PFSK-1 (cell line): Measurements from ENCODE around the gene TNNI3.

Source experiments
- POLR2AphosphoS5 ChIP-seq: IDR thresholded peaks from 2 replicates; pipeline ENCODE4 v1.6.1; 2012; ENCODE audit warnings: low read depth, mild to moderate bottlenecking, control low read depth, low read length, moderate library complexity
- SIN3A ChIP-seq: IDR thresholded peaks from 2 replicates; pipeline ENCODE4 v1.6.1; 2012; ENCODE audit warnings: mild to moderate bottlenecking, low read length, moderate library complexity, borderline replicate concordance; ENCODE audit not compliant: insufficient read depth
- TF ChIP-seq, protein P1 (sequence below), 2 experiments: IDR thresholded peaks; 2 replicates each; pipeline versions ENCODE4 v1.6.1 to v1.8.0; 2011 to 2012; ENCODE audit warnings: low read depth in 2 of 2, low read length in 2 of 2, control low read depth in 1 of 2, inconsistent platforms in 1 of 2, mild to moderate bottlenecking in 1 of 2, moderate library complexity in 1 of 2; ENCODE audit not compliant: insufficient read depth in 1 of 2

GRCh38 chr19:55114566-55115145 is 42.9 kb downstream of the TNNI3 start:
- TF ChIP-seq POLR2AphosphoS5 (no peak), SIN3A (no peak)
- TF ChIP-seq, protein P1, sequence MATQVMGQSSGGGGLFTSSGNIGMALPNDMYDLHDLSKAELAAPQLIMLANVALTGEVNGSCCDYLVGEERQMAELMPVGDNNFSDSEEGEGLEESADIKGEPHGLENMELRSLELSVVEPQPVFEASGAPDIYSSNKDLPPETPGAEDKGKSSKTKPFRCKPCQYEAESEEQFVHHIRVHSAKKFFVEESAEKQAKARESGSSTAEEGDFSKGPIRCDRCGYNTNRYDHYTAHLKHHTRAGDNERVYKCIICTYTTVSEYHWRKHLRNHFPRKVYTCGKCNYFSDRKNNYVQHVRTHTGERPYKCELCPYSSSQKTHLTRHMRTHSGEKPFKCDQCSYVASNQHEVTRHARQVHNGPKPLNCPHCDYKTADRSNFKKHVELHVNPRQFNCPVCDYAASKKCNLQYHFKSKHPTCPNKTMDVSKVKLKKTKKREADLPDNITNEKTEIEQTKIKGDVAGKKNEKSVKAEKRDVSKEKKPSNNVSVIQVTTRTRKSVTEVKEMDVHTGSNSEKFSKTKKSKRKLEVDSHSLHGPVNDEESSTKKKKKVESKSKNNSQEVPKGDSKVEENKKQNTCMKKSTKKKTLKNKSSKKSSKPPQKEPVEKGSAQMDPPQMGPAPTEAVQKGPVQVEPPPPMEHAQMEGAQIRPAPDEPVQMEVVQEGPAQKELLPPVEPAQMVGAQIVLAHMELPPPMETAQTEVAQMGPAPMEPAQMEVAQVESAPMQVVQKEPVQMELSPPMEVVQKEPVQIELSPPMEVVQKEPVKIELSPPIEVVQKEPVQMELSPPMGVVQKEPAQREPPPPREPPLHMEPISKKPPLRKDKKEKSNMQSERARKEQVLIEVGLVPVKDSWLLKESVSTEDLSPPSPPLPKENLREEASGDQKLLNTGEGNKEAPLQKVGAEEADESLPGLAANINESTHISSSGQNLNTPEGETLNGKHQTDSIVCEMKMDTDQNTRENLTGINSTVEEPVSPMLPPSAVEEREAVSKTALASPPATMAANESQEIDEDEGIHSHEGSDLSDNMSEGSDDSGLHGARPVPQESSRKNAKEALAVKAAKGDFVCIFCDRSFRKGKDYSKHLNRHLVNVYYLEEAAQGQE (IDR thresholded peaks at IDR 0.05; ENCODE audit: insufficient read depth in 1 of 2, low read depth in 2 of 2, low read length in 2 of 2): no peak
